Skin epidermis (tissue), 12 donors: ENCODE data around the gene GDAP2.

Experiments
- H3K27ac ChIP-seq, 21 experiments: fragments of 200-600 bp; sonication (generic) in 11 of 21; one replicate each; pipeline ENCODE4 v1.5.0; 2020; ENCODE audit warnings: mild to moderate bottlenecking in 3 of 21, inconsistent platforms in 2 of 21, moderate library complexity in 2 of 21
- H3K4me3 ChIP-seq, 7 experiments: fragments of 200-600 bp; sonication (generic) in 2 of 7; one replicate each; pipeline ENCODE4 v1.5.0; 2020; ENCODE audit warnings: inconsistent platforms in 2 of 7, mild to moderate bottlenecking in 2 of 7, moderate library complexity in 1 of 7

Gene GDAP2

DNA sequence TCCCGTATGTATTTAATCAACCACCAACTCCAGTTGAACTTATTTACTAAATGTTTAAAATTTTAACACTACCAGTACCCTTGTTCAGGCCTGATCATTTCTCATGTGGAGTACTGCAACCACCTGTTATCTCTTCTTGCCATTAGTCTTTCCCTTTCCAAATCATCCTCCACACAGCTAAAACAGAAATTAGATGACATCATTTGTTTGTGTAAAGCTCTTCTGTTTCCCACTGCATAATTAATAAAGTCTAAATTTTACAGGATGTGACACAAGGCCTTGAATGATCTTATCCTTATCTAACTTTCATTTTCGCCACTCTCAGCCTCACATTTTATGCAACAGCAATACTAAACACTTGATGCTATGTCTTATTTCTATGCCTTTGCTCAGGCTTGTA is 24.4 kb downstream of the GDAP2 start:
- no peak overlapping the region for H3K27ac ChIP-seq

DNA sequence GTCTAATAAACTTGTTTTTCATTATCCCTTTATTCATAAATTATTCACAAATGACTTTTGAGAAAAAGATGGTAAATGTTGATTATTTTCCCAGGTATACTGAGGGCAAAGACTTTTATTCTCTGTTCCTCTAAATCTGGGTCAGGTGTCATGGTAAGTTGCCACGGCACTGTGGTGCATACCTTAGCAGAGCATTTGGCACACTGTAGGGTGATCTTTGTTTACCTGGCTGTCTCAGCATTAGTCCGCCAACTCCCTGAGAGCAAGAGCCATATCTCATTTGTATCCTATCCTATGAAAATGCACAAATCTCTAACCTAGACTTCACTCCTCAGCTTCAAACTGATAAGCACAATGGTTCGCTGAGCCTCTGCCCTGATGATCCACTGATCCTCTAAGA is 24.9 kb downstream of the GDAP2 start:
- H3K27ac ChIP-seq = no peak overlapping the region

More for the DNA sequence above, 24.4 kb downstream of the GDAP2 start:
- H3K4me3 ChIP-seq = no peak overlapping the region

DNA sequence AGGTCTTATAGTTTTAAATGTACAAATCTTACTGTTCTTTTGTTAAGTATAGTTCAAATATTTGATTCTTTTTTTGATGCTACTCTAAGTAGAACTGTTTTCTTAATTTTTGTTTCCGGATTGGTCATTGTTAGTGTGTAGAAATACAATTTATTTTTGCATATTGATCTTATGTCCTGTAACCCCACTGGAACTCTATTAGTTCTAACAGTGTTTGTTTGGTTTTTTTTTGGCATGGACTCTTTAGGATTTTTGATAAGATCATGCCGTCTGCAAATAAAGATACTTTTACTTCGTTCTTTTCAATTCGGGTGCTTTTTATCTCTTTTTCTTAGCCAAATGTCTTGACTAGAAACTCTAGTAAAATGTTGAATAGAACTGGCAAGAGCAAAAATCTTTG is 26.5 kb downstream of the GDAP2 start:
- no peak overlapping the region for H3K4me3 ChIP-seq
- H3K27ac ChIP-seq = no peak overlapping the region

More for the DNA sequence above, 24.9 kb downstream of the GDAP2 start:
- no peak overlapping the region for H3K4me3 ChIP-seq

DNA sequence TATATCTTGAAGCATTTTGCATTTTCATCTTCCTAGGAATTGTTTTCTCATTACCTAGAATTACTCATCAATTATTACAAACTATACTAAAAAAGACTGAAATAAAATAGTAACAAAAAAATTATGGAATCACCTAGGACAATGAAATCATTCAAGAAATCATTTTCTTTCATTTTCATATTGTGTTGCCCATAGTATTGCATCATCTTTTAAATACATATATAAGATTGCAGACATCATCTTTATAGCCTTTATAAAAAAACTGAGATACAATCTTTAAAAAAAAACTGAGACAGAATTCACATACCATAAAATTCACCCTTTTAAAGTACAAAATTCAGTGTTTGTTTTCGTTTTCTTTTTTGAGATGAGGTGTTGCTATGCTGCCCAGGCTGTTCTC is 29.6 kb downstream of the GDAP2 start:
- Histone ChIP-seq H3K27ac (no peak overlapping the region), H3K4me3 (no peak overlapping the region)

DNA sequence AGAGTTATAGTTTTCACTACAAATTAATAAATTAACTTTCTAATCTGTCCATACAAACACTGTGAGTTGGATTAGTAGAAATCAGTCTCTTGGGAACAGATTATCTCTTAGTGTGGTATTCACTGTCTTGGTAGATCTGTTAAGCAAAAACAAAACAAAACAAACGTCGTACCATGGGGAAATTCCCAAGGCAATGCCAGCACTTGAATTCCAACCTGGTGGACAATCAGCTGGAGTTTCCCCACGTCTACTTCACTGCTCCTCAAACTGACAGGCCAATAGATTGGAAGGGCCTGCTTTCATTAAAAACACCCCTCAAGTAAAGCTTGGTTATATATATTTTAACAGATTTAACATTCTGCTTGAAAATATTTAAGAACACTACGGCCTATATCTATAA is 31.9 kb downstream of the GDAP2 start:
- no peak overlapping the region for H3K4me3 ChIP-seq

DNA sequence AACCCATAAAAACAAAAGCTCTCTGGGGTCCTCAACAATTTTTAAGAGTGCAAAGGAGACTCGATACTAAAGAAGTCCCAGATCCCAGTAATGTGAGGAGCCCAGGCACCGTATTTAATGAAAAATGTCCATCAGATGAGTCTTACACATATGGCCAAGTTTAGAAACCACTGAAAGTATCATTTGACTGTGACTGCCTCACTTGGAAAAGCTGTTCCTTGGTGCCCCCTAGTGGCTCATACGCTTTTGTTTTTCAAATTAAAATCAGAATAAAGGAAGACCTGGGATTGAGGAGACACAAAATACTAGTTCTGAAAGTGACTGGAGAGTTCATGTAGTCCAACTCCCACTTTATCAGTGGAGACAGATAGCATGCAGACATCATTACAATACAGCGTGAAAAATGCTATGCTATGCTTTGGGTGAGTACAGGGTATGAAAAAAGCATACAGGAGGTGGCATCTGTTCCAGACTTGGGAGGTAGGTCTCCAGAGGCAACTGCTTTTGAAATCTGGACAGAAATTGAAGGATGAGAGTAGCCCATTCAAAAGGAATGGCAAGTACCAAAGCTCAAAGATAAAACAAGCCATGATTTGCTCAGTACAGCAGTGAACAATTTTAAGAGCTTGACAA is 33.8 kb downstream of the GDAP2 start:
- Histone ChIP-seq H3K4me3 (no peak overlapping the region), H3K27ac (no peak overlapping the region)

More for the DNA sequence above, 31.9 kb downstream of the GDAP2 start:
- H3K27ac ChIP-seq = no peak overlapping the region

DNA sequence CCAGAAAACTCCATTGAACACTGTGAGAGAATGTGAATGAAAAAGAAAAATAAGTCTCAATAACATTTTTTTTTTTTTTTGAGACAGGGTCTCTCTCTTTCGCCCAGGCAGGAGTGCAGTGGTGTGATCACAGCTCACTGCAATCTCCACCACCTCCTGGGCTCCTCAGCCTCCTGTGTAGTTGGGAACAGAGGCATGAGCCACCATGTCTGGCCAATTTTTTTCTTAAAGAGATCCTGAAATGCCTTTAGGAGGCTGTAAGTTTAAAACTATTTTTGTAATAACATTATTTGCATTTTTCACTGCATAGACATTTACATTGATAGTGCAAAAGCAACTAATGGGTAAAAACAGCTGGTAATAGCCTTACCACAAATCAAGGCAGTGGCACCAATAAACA is 35.3 kb downstream of the GDAP2 start:
- no peak overlapping the region for H3K4me3 ChIP-seq
- no peak overlapping the region for H3K27ac ChIP-seq

DNA sequence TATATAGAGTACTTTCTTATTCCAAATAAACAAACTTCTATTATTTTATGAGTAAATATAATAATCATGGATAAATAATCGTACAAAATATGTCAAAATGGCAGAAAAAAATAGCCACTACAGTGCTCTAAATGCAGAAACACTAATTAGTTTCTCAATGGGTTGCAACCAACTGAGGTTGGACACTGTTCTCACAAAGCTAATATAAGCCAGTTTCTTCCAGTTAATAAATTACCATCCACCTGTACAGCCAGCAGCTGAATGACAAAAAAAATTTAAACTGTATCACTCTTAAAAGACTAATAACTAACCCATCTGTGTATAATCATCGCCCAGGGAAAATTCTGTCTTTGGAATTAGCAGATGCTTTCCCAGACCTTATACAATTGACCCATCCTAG is 36.9 kb downstream of the GDAP2 start:
- H3K27ac ChIP-seq = no peak overlapping the region
- H3K4me3 ChIP-seq = no peak overlapping the region

DNA sequence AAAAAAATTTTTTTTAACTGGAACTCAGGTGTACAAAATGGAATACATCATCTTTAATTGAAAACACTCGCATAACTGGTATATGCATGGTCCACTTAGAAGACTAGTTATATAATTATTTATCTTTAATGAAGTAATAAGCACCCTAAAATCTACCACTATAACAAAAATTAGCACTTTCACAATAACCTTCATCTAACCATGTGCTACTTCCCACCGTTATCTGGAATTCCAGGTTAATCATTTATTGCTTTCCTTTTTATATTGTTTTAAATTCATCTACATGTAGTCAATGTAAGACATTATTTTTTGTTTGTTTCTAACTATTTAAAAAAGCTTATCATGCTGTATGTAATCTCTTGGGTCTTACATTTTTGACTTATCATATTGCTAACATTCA is 39.0 kb downstream of the GDAP2 start:
- no peak overlapping the region for H3K27ac ChIP-seq
- H3K4me3 ChIP-seq = no peak overlapping the region

DNA sequence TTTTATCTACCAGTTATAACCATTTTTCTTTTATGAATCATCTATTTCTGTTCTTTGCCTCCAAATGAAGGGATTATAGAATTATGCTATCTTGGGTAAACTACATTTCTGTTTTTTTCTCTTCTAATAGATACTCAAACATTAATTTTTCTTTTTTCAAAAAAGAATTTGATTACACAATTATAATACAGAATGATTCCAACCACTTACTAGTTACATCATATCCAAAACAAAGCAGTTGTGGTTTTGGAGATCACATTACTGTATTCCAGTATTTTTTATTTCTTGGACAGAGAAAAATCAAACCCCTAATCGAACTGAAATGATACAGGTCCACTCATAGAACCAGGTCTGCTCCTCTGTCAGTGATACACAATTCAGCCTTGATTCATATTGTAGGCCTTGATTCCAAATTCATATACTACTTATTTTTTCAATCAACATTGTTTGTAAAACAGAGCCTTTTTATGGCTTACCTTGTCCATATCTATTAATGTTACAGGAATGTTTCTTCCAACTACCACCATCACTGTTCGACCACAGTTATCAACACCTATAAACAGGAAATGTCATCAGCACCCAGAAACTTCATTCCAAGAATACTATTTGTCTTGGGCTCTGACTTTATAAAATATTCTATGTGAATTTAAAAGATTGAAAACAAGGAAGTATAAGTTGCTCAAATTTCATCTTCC is 43.2 kb downstream of the GDAP2 start:
- H3K27ac ChIP-seq = no peak overlapping the region
- no peak overlapping the region for H3K4me3 ChIP-seq

DNA sequence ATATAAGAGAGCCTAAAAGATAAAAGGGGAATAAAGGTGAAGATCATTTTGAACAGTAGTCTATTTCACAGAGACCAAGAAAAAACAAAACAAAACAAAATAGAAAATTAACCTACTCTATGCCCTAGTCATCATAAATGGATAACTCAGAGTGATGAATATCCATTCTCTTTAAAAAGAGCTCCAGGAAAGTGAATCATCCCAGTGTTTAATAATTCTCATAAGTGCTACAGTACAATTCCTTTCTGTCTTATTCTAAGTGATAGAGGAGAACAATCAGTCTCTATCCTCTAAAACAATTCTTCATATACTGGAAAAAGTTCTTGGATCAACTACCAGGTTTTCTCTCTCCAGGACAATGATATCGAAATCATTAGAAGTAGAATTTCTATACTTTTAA is 45.8 kb downstream of the GDAP2 start:
- Histone ChIP-seq H3K27ac (no peak overlapping the region), H3K4me3 (no peak overlapping the region)

DNA sequence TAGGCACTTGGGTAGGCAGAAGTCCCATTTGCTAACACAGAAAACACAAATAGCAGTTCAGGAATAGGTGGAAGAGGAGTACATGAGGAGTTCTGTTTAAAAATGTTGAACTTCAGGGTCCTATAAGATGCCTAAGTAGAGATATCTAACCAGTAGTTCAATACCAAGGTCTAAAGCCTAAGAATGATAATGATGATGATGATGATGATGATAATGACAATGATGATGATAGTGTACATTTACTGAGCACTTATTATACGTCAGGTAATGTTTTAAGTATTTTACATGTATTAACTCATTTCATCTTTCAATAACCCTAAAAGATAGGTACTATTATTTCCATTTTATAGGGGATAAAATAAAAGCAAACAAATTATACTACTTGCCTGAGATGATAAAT is 50.1 kb downstream of the GDAP2 start:
- H3K27ac ChIP-seq = no peak overlapping the region
- H3K4me3 ChIP-seq = no peak overlapping the region

DNA sequence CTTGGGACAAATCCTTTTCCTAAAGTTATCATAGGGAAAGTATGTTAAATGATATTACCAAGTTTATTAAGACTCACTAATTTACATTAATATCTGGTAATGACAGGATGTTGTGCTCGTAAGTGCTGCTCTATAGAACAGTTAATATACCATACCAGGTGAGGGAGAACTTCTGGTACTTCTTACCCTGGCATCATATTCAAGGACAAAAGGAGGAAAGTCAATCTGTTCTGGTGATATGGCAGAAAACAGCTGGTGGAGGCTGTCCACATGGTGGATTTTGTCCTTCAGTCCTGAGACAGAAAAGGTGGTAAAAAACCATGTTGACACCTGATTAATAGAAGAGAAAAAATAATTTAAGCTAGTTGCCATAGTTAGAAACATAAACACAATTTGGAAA is 51.6 kb downstream of the GDAP2 start:
- no peak overlapping the region for H3K4me3 ChIP-seq

DNA sequence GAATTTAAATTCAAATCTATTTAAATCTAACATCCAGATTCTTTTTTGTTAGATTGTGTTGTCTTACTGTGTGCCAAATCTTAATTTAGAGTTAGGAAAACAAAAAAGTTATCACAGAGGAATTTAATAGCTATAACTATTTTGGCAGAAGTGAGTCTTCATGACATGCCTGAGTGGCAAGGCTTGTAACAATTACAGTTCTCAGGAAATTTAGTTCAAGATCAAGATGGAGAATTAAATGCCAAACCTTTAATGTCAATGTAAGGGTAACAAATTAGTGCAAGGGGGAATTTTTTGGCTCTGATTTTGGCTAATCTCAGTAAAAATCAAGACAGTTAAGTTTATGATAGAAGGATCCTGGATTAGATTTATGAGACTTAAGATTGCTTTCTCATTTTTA is 58.4 kb downstream of the GDAP2 start:
- no peak overlapping the region for H3K27ac ChIP-seq

More for the DNA sequence above, 51.6 kb downstream of the GDAP2 start:
- no peak overlapping the region for H3K27ac ChIP-seq

DNA sequence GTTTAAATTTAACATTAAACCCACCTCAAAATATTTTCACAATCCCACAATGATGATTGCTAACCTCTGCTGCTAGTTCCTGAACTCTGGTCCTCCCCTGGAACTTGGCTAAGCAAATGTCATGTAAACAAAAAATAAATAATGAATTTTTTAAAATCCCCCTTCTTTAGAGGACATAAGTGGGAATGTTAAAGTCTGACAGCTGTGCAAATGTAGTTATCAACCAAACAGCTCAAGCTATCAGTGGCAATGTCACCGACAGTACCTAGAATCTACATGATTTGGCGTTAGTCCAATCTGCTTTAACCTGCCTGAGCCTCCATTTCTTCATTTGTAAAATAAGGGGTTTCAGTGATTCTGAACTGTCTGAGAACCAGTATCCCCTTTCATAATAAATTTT is 67.7 kb downstream of the GDAP2 start:
- Histone ChIP-seq H3K27ac (no peak overlapping the region), H3K4me3 (no peak overlapping the region)

More for the DNA sequence above, 58.4 kb downstream of the GDAP2 start:
- no peak overlapping the region for H3K4me3 ChIP-seq

DNA sequence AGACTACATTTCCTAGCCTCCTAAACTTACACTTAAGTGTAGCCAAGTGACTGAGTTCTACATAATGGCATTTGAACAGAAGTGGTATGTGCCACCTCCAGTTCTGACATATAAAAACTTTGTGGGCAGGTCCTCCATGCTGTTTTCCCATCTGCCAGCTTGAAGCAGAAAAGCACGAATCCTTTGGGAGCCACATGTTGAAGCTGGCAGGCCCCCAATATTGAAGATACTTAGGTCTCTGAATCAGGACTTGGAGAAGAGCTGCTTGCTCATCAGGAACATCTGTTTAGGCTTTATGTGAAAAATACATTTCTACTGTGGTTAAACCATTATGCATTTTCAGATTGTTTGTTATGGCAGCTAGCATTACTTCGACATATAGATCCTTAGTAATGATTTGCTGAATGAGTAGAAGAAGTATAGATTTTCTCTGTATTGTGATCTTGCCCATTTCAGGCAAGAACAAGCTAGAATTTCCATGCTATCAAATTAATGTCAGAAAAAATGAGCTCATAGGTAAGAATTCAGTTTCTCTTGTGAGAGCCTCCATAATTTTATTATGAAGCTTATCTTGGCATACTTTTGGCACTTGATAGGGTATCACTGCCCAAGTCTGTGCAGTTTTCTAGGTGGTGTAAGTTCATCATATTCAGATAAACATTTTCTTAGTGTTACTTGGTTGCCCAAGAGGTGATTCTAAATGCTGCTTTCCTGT is 68.4 kb downstream of the GDAP2 start:
- no peak overlapping the region for H3K27ac ChIP-seq

DNA sequence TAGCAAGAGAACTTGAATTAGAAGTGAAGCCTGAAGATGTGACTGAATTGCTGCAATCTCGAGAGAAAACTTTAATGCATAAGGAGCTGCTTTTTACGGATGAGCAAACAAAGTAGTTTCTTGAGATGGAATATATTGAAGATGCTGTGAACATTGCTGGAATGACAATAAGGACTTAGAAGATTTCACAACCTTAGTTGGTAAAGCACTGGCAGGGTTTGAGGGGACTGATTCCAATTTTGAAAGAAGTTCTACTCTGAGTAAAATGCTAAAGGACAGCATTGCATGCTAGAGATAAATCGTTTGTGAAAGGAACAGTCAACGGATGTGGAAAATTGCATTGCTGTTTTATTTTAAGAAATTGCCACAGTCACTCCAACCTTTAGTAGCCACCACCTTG is 69.5 kb downstream of the GDAP2 start:
- Histone ChIP-seq H3K4me3 (no peak overlapping the region), H3K27ac (no peak overlapping the region)

More for the DNA sequence above, 68.4 kb downstream of the GDAP2 start:
- H3K4me3 ChIP-seq = no peak overlapping the region

DNA sequence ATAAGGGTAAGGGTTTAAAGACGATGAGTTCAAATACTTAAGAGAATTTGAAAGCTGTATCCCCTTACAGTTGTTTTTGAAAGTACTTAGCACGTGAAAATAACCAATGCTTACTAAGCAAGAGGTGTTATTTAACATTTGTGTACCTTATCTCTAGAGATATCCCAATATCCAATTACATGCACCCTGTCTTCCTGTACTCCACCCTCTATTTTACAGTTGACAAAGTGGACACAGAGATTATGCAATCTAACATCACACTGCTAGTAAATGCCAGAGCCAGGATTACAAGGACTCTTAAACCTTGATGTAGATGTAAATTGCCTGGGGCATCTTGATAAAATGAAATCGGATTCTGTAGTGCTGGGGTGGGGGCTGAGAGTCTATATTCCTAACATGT is 72.0 kb downstream of the GDAP2 start:
- Histone ChIP-seq H3K4me3 (no peak overlapping the region), H3K27ac (no peak overlapping the region)

DNA sequence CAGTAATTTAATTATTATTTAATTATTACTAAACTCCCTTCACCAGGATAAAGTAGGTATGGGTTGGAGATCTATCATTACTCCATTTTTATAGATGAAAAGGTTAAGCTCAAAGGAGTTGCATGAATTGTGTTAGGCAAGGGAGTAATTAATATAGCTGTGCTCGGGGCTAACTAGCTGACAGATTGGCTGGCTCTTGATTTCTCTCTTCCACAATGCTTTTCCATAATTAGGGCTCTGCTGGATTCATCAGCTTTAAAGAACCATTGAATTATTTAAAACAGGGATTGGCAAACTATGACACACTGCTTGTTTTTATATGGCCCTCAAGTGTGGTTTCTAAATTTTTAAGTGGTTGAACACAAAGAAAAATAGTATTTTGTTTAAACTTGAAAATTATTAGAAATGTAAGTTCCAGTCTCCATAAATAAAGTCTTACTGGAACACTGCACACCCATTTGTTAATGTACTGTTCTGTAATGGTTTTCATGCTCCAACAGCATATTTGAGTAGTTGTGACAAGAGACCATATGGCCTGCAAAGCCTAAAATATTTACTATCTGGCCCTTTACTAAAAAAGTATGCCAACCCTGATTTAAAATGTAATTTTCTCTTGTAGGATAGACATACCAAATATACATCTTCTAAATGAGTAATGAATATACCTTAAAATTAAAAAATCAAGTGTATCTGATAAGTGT is 76.4 kb downstream of the GDAP2 start:
- Histone ChIP-seq H3K27ac (no peak overlapping the region), H3K4me3 (no peak overlapping the region)

DNA sequence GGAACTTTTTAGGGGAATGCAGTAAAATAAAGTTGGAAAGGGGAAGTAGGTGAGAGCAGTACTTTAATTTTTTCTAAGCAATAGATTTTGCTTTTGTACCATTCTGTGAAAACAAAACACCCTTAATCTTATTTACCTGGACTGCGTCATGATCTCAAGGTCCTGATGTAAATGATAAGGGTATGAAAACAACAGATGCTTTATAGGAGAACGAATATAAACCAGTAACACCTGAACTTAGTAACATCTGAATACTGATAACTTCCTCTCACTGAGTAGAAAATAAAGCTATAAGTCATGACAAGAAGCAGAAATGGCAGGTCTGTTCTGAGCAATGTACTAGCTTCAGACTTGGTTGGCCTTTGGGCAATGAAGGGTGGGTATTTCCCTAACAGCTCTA is 77.7 kb downstream of the GDAP2 start:
- Histone ChIP-seq H3K27ac (no peak overlapping the region), H3K4me3 (no peak overlapping the region)
